Adipocyte (in vitro differentiated cells): ENCODE results near the gene PDE3B.
"Not testable (repeated sequence)": the region's sequence is repeated elsewhere in the genome, so short reads cannot be mapped to it uniquely, and the experiment has no call there.

Experiments
- DNase-seq: peaks from one replicate; pipeline ENCODE4 v3.0.0-alpha.2; 2015; ENCODE audit warnings: low read depth
- H3K27me3 ChIP-seq: replicated peaks from 2 replicates; pipeline ENCODE4 v1.7.0; 2013; ENCODE audit warnings: mild to moderate bottlenecking, low read length, moderate library complexity; ENCODE audit not compliant: control insufficient read depth, insufficient read depth
- H3K36me3 ChIP-seq: 2 replicates; pipeline ENCODE4 v1.7.0; 2013; ENCODE audit warnings: low read length, mild to moderate bottlenecking, moderate library complexity; ENCODE audit not compliant: control insufficient read depth, insufficient read depth, severe bottlenecking
- H3K4me1 ChIP-seq: 2 replicates; pipeline ENCODE4 v1.7.0; 2013; ENCODE audit warnings: mild to moderate bottlenecking, low read length, moderate library complexity; ENCODE audit not compliant: control insufficient read depth, insufficient read depth
- H3K4me3 ChIP-seq: 2 replicates; pipeline ENCODE4 v1.7.0; 2013; ENCODE audit warnings: mild to moderate bottlenecking, low read length, moderate library complexity
- H3K9ac ChIP-seq: 2 replicates; pipeline ENCODE4 v1.7.0; 2013; ENCODE audit warnings: mild to moderate bottlenecking, low read length, moderate library complexity
- H3K9me3 ChIP-seq: 2 replicates; pipeline ENCODE4 v1.7.0; 2013; ENCODE audit warnings: mild to moderate bottlenecking, low read length, moderate library complexity; ENCODE audit not compliant: control insufficient read depth

Gene PDE3B

GRCh38 chr11:14679662-14680061, 36.1 kb downstream of the PDE3B start:
- H3K9me3 ChIP-seq = no peaks in the 10 kb centered on the region

GRCh38 chr11:14684234-14684915, 40.8 kb downstream of the PDE3B start:
- H3K27me3 ChIP-seq, H3K4me1 ChIP-seq, H3K4me3 ChIP-seq, H3K9ac ChIP-seq, H3K36me3 ChIP-seq, H3K9me3 ChIP-seq, DNase-seq: not testable (repeated sequence)

More at GRCh38 chr11:14679662-14680061, 36.1 kb downstream of the PDE3B start:
- no peak for DNase-seq
- Histone ChIP-seq H3K4me1 (no peaks in the 10 kb centered on the region), H3K9ac (no peak overlapping the region), H3K4me3 (no peak overlapping the region), H3K27me3 (no peaks in the 10 kb centered on the region), H3K36me3 (no peaks in the 10 kb centered on the region)

GRCh38 chr11:14687456-14687855, 43.9 kb downstream of the PDE3B start:
- Histone ChIP-seq H3K4me1 (no peaks in the 10 kb centered on the region), H3K27me3 (no peaks in the 10 kb centered on the region), H3K9me3 (no peaks in the 10 kb centered on the region), H3K36me3 (no peaks in the 10 kb centered on the region), H3K4me3 (no peak overlapping the region), H3K9ac (no peak overlapping the region)
- no peak for DNase-seq

GRCh38 chr11:14687943-14688627, 44.5 kb downstream of the PDE3B start:
- DNase-seq = no peak
- Histone ChIP-seq H3K4me3 (no peak overlapping the region), H3K9ac (no peak overlapping the region), H3K9me3 (no peaks in the 10 kb centered on the region), H3K27me3 (no peaks in the 10 kb centered on the region), H3K4me1 (no peaks in the 10 kb centered on the region), H3K36me3 (no peaks in the 10 kb centered on the region)

DNA sequence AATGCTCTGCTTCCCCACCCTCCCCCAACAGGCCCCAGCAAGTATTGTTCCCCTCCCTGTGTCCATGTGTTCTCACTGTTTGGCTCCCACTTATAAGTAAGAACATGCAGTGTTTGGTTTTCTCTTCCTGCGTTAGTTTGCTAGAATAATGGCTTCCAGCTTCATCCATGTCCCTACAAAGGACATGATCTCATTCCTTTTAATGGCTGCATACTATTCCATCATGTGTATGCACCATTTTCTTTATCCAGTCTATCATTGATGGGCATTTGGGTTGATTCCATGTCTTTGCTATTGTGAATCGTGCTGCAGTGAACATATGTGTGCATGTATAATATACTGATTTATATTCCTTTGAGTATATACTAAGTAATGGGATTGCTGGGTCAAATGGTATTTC, 52.1 kb downstream of the PDE3B start:
- not testable (repeated sequence) for H3K9ac ChIP-seq, H3K27me3 ChIP-seq, DNase-seq

DNA sequence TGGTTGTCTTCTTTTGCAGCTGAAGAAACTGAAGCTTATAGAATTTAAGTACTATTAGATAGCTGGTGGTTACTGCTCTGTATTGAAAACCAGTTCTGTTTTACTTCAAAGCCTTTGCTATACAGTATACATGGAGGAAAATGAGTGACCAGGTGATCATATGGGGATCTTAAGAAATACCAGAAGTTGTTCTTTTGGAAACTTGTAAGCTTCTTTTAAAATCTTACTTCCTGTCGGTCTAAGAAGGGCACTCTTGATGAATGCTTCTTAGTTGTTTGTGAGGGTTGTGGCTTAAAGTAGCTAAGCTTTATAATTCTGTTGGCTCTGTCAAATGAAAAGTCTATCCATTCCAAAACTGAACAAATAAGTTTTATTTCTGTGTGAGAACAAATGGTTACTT, 55.2 kb downstream of the PDE3B start:
- no peak overlapping the region for H3K4me3 ChIP-seq
- peaks cover 6% of the 10 kb centered on the region for H3K4me1 ChIP-seq
- H3K9me3 ChIP-seq = peaks cover 9% of the 10 kb centered on the region
- no peak for DNase-seq
- H3K9ac ChIP-seq = no peak overlapping the region
- no peaks in the 10 kb centered on the region for H3K27me3 ChIP-seq
- H3K36me3 ChIP-seq = peaks cover 7% of the 10 kb centered on the region

More for the DNA sequence above, 52.1 kb downstream of the PDE3B start:
- H3K4me1 ChIP-seq, H3K36me3 ChIP-seq, H3K4me3 ChIP-seq: not testable (repeated sequence)
- peaks cover 10% of the 10 kb centered on the region for H3K9me3 ChIP-seq

- DNase-seq = no peak
- Histone ChIP-seq H3K9me3 (peaks cover 9% of the 10 kb centered on the region), H3K4me1 (peaks cover 6% of the 10 kb centered on the region), H3K27me3 (no peaks in the 10 kb centered on the region), H3K4me3 (peak overlapping the region; percentile 65), H3K9ac (no peak overlapping the region), H3K36me3 (peaks cover 3% of the 10 kb centered on the region)
Measured at GRCh38 chr11:14700593-14700992, 57.0 kb downstream of the PDE3B start.

DNA sequence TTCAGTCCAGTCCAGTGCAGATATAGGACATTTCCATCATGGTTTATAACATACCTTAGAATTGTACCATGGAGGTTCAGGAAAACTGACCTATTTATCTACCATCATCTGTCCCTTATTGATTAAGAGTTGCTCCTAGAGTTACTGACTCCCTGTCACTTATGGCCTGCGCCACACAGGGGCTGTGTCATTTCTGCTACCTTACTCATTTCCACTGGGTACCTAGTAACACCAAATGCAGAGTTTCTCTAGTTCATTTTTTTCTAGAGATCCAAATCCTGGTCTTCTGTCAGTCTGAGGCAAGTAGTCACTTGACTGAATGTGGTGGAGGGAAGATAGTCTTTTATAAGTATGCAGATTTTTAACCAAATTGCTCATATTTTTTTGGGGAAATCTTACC, 59.2 kb downstream of the PDE3B start:
- no peaks in the 10 kb centered on the region for H3K36me3 ChIP-seq
- H3K9ac ChIP-seq = no peak overlapping the region
- peaks cover 9% of the 10 kb centered on the region for H3K9me3 ChIP-seq
- DNase-seq = no peak
- peaks cover 6% of the 10 kb centered on the region for H3K4me1 ChIP-seq
- no peak overlapping the region for H3K4me3 ChIP-seq
- no peaks in the 10 kb centered on the region for H3K27me3 ChIP-seq

DNA sequence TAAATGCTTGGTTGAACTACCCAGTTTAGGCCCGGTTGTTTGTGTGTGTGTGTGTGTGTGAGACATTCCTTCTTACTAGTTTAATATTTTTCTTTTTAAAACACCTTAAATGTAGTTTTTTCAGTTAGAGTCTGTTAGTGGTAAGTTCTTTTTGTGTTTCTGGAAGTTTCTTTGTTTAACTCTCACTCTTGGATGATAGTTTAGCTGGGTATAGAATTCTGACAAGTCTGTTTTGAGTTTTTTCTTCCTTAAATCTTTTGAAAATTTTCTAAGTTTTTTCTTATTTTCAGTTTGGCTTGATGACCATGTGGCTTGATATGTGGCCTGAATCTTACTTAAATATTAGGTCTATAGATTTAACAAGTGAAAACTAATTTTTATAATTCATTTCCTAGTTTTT, 60.1 kb downstream of the PDE3B start:
- Histone ChIP-seq H3K4me3 (no peak overlapping the region), H3K9me3 (peaks cover 9% of the 10 kb centered on the region), H3K27me3 (no peaks in the 10 kb centered on the region), H3K36me3 (no peaks in the 10 kb centered on the region), H3K9ac (no peak overlapping the region), H3K4me1 (peaks cover 6% of the 10 kb centered on the region)
- DNase-seq = no peak

- Histone ChIP-seq H3K4me3 (no peak overlapping the region), H3K36me3 (no peaks in the 10 kb centered on the region), H3K9ac (no peak overlapping the region), H3K27me3 (no peaks in the 10 kb centered on the region), H3K9me3 (peaks cover 9% of the 10 kb centered on the region), H3K4me1 (peaks cover 6% of the 10 kb centered on the region)
- no peak for DNase-seq
Measured at GRCh38 chr11:14705067-14705466, 61.5 kb downstream of the PDE3B start.

GRCh38 chr11:14713496-14714244, 70.1 kb downstream of the PDE3B start:
- Histone ChIP-seq H3K4me1 (no peaks in the 10 kb centered on the region), H3K9ac (no peak overlapping the region), H3K36me3 (no peaks in the 10 kb centered on the region), H3K9me3 (no peaks in the 10 kb centered on the region), H3K27me3 (no peaks in the 10 kb centered on the region), H3K4me3 (no peak overlapping the region)
- no peak for DNase-seq
